ENCODE measurements around the gene CARD9. TPM values are rescaled to one million over a fixed set of nuclear protein-coding genes. Genes with fewer than 3 reads are reported as not detected.
"Not testable (repeated sequence)": the region's sequence is repeated elsewhere in the genome, so short reads cannot be mapped to it uniquely, and the experiment has no call there.

The CARD9 gene
- total RNA-seq, 1 experiment from 2014 or later: 1.7 TPM

DNA sequence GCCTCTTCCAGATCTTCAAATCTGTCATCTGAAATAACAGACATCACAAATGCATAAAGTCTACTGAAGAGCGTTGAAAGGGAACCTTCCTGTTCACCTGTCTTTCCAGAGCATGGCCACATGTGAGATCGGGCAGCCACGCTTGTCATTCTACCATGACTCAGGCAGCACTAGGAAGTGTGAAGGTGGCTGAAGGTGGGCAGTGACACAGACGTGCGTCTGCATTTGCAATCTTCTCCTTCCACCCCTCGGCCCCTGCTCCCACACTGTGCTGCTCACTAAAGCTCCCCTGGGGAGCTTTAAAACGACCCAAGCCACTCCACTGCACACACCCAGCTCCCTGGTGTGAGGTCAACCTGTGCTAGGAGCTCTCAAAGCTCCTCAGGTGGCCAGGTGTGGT is 34.4 kb upstream of the CARD9 start:
- Histone ChIP-seq H3K4me3 (ENCODE audit: low read depth in 2 of 2, low read length in 2 of 2) (no peak overlapping the region), H3K9me3 (ENCODE audit: control insufficient read depth, insufficient read depth, low read depth, low read length) (no peaks in the 10 kb centered on the region), H3K36me3 (ENCODE audit: control insufficient read depth, insufficient read depth, low read length) (peaks cover 13% of the 10 kb centered on the region), H3K27ac (ENCODE audit: low read length) (no peak overlapping the region), H3K4me1 (ENCODE audit: control insufficient read depth, insufficient read depth, low read length) (peaks cover 6% of the 10 kb centered on the region), H3K27me3 (ENCODE audit: control insufficient read depth, insufficient read depth, low read length) (no peaks in the 10 kb centered on the region)
- in situ Hi-C loops (cut with HindIII; ENCODE audit: low pct_unique_long_range_greater_than_20kb, low sequenced_read_pairs) (no loop called here), intact Hi-C loops (cut with micrococcal nuclease; ENCODE audit: unreplicated experiment) (no loop called here)
- ATAC-seq (no peak), DNase-seq (ENCODE audit: low read depth, low spot score) (no peak)
- POLR2A ChIA-PET: no interaction called here
- no peak for TF ChIP-seq TCF7L2 (IDR thresholded peaks at IDR 0.05; ENCODE audit: low read depth, low read length)
- no peak for TF ChIP-seq POLR2AphosphoS5 (IDR thresholded peaks at IDR 0.05; ENCODE audit: low read depth, low read length)
- no peak for TF ChIP-seq SIN3A (IDR thresholded peaks at IDR 0.05; ENCODE audit: borderline replicate concordance, insufficient read depth, low read depth, low read length)
- no peak for TF ChIP-seq CTCF (IDR thresholded peaks at IDR 0.05)
- TF ChIP-seq REST (IDR thresholded peaks at IDR 0.05; ENCODE audit: insufficient read depth in 1 of 2, low read depth in 2 of 2, low read length in 1 of 2): no peak
- CTCF ChIA-PET: no interaction called here
- BruUV-seq (replicated peaks): no TSS peak

DNA sequence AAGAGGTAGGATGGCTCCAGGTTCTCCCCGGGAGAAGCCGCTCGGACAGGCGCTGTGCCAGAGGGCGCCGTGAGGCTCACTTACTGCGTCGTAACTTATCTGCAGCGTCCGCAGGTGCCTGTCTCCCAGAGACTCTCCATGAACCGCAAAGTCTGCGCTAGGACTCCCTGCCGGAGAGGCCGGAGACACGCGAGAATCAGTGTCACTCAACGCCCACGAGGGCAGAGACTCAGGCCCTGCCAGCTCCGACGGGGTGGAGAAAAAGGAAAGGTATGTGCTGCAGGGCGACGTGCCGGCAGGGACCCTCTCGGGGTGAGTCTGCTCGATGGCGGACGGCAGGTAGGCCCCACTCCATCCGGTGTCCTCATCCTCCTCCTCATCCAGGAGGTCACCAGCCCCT is 33.6 kb upstream of the CARD9 start:
- H3K27me3 ChIP-seq (ENCODE audit: control insufficient read depth, insufficient read depth, low read length); H3K4me3 ChIP-seq (ENCODE audit: low read depth in 2 of 2, low read length in 2 of 2); H3K27ac ChIP-seq (ENCODE audit: low read length); DNase-seq (ENCODE audit: low read depth, low spot score); H3K4me1 ChIP-seq (ENCODE audit: control insufficient read depth, insufficient read depth, low read length); ATAC-seq; in situ Hi-C loops (cut with HindIII; ENCODE audit: low pct_unique_long_range_greater_than_20kb, low sequenced_read_pairs); H3K9me3 ChIP-seq (ENCODE audit: control insufficient read depth, insufficient read depth, low read depth, low read length); CTCF ChIA-PET; intact Hi-C loops (cut with micrococcal nuclease; ENCODE audit: unreplicated experiment); POLR2A ChIA-PET; BruUV-seq (replicated peaks): not testable (repeated sequence)
- H3K36me3 ChIP-seq (ENCODE audit: control insufficient read depth, insufficient read depth, low read length): peaks cover 11% of the 10 kb centered on the region; the same call in 1 of the 2 replicates

DNA sequence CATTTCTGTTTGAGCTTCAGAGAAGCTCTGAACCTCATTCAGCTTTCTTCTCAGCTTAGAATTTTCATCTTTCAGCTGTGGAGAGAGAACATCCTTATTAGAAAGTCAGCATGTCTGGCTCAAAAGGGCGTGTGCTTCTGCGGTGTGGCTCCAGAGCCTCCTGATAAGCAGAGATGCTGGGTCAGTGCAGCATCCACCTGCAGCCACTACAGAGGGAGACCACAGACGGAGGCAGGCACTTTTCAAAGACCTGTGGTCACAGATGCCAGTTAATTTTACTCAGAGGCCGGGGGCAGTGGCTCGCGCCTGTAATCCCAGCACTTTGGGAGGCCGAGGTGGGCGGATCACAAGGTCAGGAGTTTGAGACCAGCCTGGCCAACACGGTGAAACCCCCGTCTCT is 32.4 kb upstream of the CARD9 start:
- H3K27me3 ChIP-seq (ENCODE audit: control insufficient read depth, insufficient read depth, low read length); in situ Hi-C loops (cut with HindIII; ENCODE audit: low pct_unique_long_range_greater_than_20kb, low sequenced_read_pairs); BruUV-seq (replicated peaks); H3K27ac ChIP-seq (ENCODE audit: low read length); DNase-seq (ENCODE audit: low read depth, low spot score); POLR2A ChIA-PET; H3K4me3 ChIP-seq (ENCODE audit: low read depth in 2 of 2, low read length in 2 of 2); intact Hi-C loops (cut with micrococcal nuclease; ENCODE audit: unreplicated experiment); H3K36me3 ChIP-seq (ENCODE audit: control insufficient read depth, insufficient read depth, low read length); H3K9me3 ChIP-seq (ENCODE audit: control insufficient read depth, insufficient read depth, low read depth, low read length); H3K4me1 ChIP-seq (ENCODE audit: control insufficient read depth, insufficient read depth, low read length); ATAC-seq; CTCF ChIA-PET: not testable (repeated sequence)
